Lung (tissue), 12 donors: Measurements from ENCODE around the gene PHF19. TPM values are rescaled to one million over a fixed set of nuclear protein-coding genes. Genes with fewer than 3 reads are reported as not detected.

Experiments used
- ATAC-seq: fragments of 200-7000 bp; cut with Tn5 transposase; one replicate; pipeline ENCODE4 v1.9.1; 2020; ENCODE audit warnings: moderate number of reproducible peaks; ENCODE audit not compliant: insufficient read depth, low FRiP score
- DNase-seq, 3 donors: peaks; one replicate each; pipeline ENCODE4 v3.0.0-alpha.2; 2013 to 2017
- H3K27ac ChIP-seq, 2 donors: one replicate each; pipeline ENCODE4 v1.5.1; 2013; ENCODE audit warnings: mild to moderate bottlenecking in 2 of 2, moderate library complexity in 2 of 2, control low read depth in 1 of 2, inconsistent platforms in 1 of 2, low read depth in 1 of 2, low read length in 1 of 2
- H3K27me3 ChIP-seq, 3 donors: one replicate each; pipeline ENCODE4 v1.5.1; 2013; ENCODE audit warnings: low read length in 2 of 3; ENCODE audit not compliant: control insufficient read depth in 3 of 3, insufficient read depth in 3 of 3
- H3K36me3 ChIP-seq, 4 donors: one replicate each; pipeline ENCODE4 v1.5.1; 2013; ENCODE audit warnings: low read length in 4 of 4, mild to moderate bottlenecking in 1 of 4, moderate library complexity in 1 of 4; ENCODE audit not compliant: control insufficient read depth in 4 of 4, insufficient read depth in 4 of 4
- H3K4me1 ChIP-seq, 5 donors: one replicate each; pipeline ENCODE4 v1.5.1; 2013; ENCODE audit warnings: low read length in 5 of 5, mild to moderate bottlenecking in 2 of 5, moderate library complexity in 1 of 5; ENCODE audit not compliant: control insufficient read depth in 5 of 5, insufficient read depth in 5 of 5
- H3K4me3 ChIP-seq: one replicate; pipeline ENCODE4 v1.5.1; 2013; ENCODE audit warnings: mild to moderate bottlenecking, control low read depth, moderate library complexity
- H3K9ac ChIP-seq, 2 donors: one replicate each; pipeline ENCODE4 v1.5.1; 2013; ENCODE audit warnings: low read length in 2 of 2, control low read depth in 1 of 2; ENCODE audit not compliant: insufficient read depth in 1 of 2
- H3K9me3 ChIP-seq, 4 donors: one replicate each; pipeline ENCODE4 v1.5.1; 2013; ENCODE audit warnings: low read length in 3 of 4, mild to moderate bottlenecking in 1 of 4, moderate library complexity in 1 of 4; ENCODE audit not compliant: control insufficient read depth in 4 of 4, insufficient read depth in 3 of 4
- CTCF ChIP-seq: IDR thresholded peaks from 2 replicates; pipeline ENCODE4 v1.5.1; 2012; ENCODE audit warnings: mild to moderate bottlenecking; ENCODE audit errors: control extremely low read depth, extremely low read depth
- WGBS, 2 donors: extraction: QIAGEN DNeasy Blood & Tissue Kit; methylation state at CpG; one replicate each; pipeline ENCODE4 v1.1.7; 2013; 5-methylcytosine and 5-hydroxymethylcytosine counted together
- polyA plus RNA-seq, 2 donors: library from polyadenylated mRNA; stranded (reverse); fragments of 200-250 nt; gene quantifications; one replicate each; pipeline ENCODE4 v1.2.1, GENCODE V29; 2013
- total RNA-seq, 2 donors: library from RNA; depleted of rRNA in 1 of 2; stranded (reverse); fragments of >200 nt in 1 of 2; gene quantifications; one replicate each; pipeline ENCODE4 v1.2.1, GENCODE V29; 2014 to 2021
- donor health status: control.
- donor health status: control.
- donor health status: Bipolar disorder and iron deficiency.
- donor health status: healthy.
- donor health status: DM: yes; HTN: yes; CAD: no.

PHF19 gene
- total and polyA plus RNA-seq, 4 donors, result 20.3 to 25.1 (median 21.7) TPM

- no peak overlapping the region for H3K9ac ChIP-seq
- no peaks in the 10 kb centered on the region for H3K4me1 ChIP-seq
- ATAC-seq, result no peak
- no peak for DNase-seq
- H3K9me3 ChIP-seq, result no peaks in the 10 kb centered on the region
- no peak overlapping the region for H3K27ac ChIP-seq
- WGBS, 2 donors, result 81 to 86% methylated on average over 4 of the region's 4 CpGs
- H3K4me3 ChIP-seq, result no peak overlapping the region
- H3K36me3 ChIP-seq, result peaks cover 0 to 31% (median 23%) of the 10 kb centered on the region in 4 donors
- no peak for TF ChIP-seq CTCF
- H3K27me3 ChIP-seq, result no peaks in the 10 kb centered on the region
Measured at GRCh38 chr9:120856700-120857099, 20.3 kb downstream of the PHF19 start.

GRCh38 chr9:120855827-120856670, 20.9 kb downstream of the PHF19 start:
- Histone ChIP-seq H3K9me3 (no peaks in the 10 kb centered on the region), H3K4me1 (no peaks in the 10 kb centered on the region), H3K4me3 (no peak overlapping the region), H3K9ac (no peak overlapping the region), H3K27ac (no peak overlapping the region), H3K36me3 (peaks cover 0 to 25% (median 19%) of the 10 kb centered on the region in 4 donors), H3K27me3 (no peaks in the 10 kb centered on the region)
- ATAC-seq (no peak), DNase-seq (no peak)
- TF ChIP-seq CTCF, result no peak
- 89 to 94% methylated on average over 7 of the region's 7 CpGs for WGBS, 2 donors

GRCh38 chr9:120854596-120855327, 22.2 kb downstream of the PHF19 start:
- no peaks in the 10 kb centered on the region for H3K9me3 ChIP-seq
- no peaks in the 10 kb centered on the region for H3K27me3 ChIP-seq
- DNase-seq, result no peak
- H3K36me3 ChIP-seq, result peaks cover 0 to 15% (median 12%) of the 10 kb centered on the region in 4 donors
- no peak for ATAC-seq
- no peak overlapping the region for H3K9ac ChIP-seq
- no peaks in the 10 kb centered on the region for H3K4me1 ChIP-seq
- no peak overlapping the region for H3K4me3 ChIP-seq
- no peak for TF ChIP-seq CTCF
- WGBS, 2 donors, result 88 to 89% methylated on average over 3 of the region's 3 CpGs
- H3K27ac ChIP-seq, result no peak overlapping the region
